IMR-90 (cell line): ENCODE data around the gene TPM3. TPM values are rescaled to one million over a fixed set of nuclear protein-coding genes. Genes with fewer than 3 reads are reported as not detected.

Experiments
- ATAC-seq: fragments of 200-7000 bp; cut with Tn5 transposase; 2 replicates; pipeline ENCODE4 v1.9.1; 2020; ENCODE audit warnings: low read depth, mild to moderate bottlenecking, moderate library complexity
- BruUV-seq: library from RNA; stranded (reverse); fragments of 400-500 nt; replicated peaks from 2 replicates; lab custom pipeline; 2021; lab: Mats Ljungman, UMichigan
- CTCF ChIA-PET: fragments of 300-600 bp; formaldehyde crosslinking; extraction: SDS; loops from one replicate; lab custom pipeline; 2021; ENCODE audit warnings: antibody characterized with exemption; lab: Yijun Ruan, JAX
- POLR2A ChIA-PET: fragments of 300-600 bp; sonication (Branson Sonifier 250); formaldehyde crosslinking; loops from one replicate; lab custom pipeline; 2022; ENCODE audit warnings: antibody characterized with exemption; ENCODE audit not compliant: unreplicated experiment; lab: Charles Lee
- DNase-seq: peaks from one replicate; pipeline ENCODE4 v3.0.0; 2013
- H2AFZ ChIP-seq: replicated peaks from 2 replicates; pipeline ENCODE3; 2013; ENCODE audit warnings: low read length, mild to moderate bottlenecking; ENCODE audit not compliant: poor library complexity
- H2AK5ac ChIP-seq: 2 replicates; pipeline ENCODE4 v1.6.1; 2013; ENCODE audit warnings: low read depth, low read length, inconsistent platforms
- H2AK9ac ChIP-seq: replicated peaks from 2 replicates; pipeline ENCODE3; 2013; ENCODE audit warnings: mild to moderate bottlenecking, low read depth, low read length, moderate library complexity; ENCODE audit not compliant: poor library complexity
- H2BK120ac ChIP-seq: 2 replicates; pipeline ENCODE4 v1.6.1; 2013; ENCODE audit warnings: low read depth, low read length, inconsistent platforms
- H2BK15ac ChIP-seq: 3 replicates; pipeline ENCODE4 v1.6.1; 2013; ENCODE audit warnings: low read depth, low read length, inconsistent platforms
- H2BK20ac ChIP-seq: 2 replicates; pipeline ENCODE4 v1.6.1; 2013; ENCODE audit warnings: low read depth, mild to moderate bottlenecking, inconsistent platforms, low read length, moderate library complexity
- H2BK5ac ChIP-seq: 2 replicates; pipeline ENCODE4 v1.6.1; 2013; ENCODE audit warnings: mild to moderate bottlenecking, low read depth, low read length, inconsistent platforms; ENCODE audit not compliant: poor library complexity, severe bottlenecking
- H3K14ac ChIP-seq: replicated peaks from 2 replicates; pipeline ENCODE4 v1.6.1; 2013; ENCODE audit warnings: low read depth, low read length, inconsistent platforms
- H3K18ac ChIP-seq: 2 replicates; pipeline ENCODE4 v1.6.1; 2013; ENCODE audit warnings: low read depth, low read length, control low read depth
- H3K23ac ChIP-seq: 2 replicates; pipeline ENCODE4 v1.6.1; 2013; ENCODE audit warnings: low read depth, low read length, inconsistent platforms
- H3K27ac ChIP-seq: 2 replicates; pipeline ENCODE4 v1.5.1; 2013; ENCODE audit warnings: mild to moderate bottlenecking, control low read depth, low read length; ENCODE audit not compliant: insufficient read depth
- H3K27me3 ChIP-seq: 2 replicates; pipeline ENCODE4 v1.6.1; 2013; ENCODE audit warnings: low read length; ENCODE audit not compliant: control insufficient read depth, insufficient read depth
- H3K36me3 ChIP-seq: 2 replicates; pipeline ENCODE4 v1.6.1; 2013; ENCODE audit warnings: low read length, mixed read lengths; ENCODE audit not compliant: control insufficient read depth, insufficient read depth
- H3K4ac ChIP-seq: 2 replicates; pipeline ENCODE4 v1.6.1; 2013; ENCODE audit warnings: low read depth, low read length, inconsistent platforms
- H3K4me1 ChIP-seq: 2 replicates; pipeline ENCODE4 v1.6.1; 2013; ENCODE audit warnings: low read length, mixed read lengths; ENCODE audit not compliant: control insufficient read depth, insufficient read depth
- H3K4me2 ChIP-seq: 2 replicates; pipeline ENCODE4 v1.6.1; 2013; ENCODE audit warnings: low read depth, mild to moderate bottlenecking, control low read depth, low read length, moderate library complexity
- H3K4me3 ChIP-seq: 2 replicates; pipeline ENCODE4 v1.5.1; 2013; ENCODE audit warnings: low read depth, mild to moderate bottlenecking, control low read depth, low read length, moderate library complexity; ENCODE audit not compliant: insufficient read depth
- H3K56ac ChIP-seq: 2 replicates; pipeline ENCODE4 v1.6.1; 2013; ENCODE audit warnings: low read length, inconsistent platforms; ENCODE audit not compliant: insufficient read depth; ENCODE audit errors: extremely low read depth
- H3K79me1 ChIP-seq, 2 experiments: 2 replicates each; pipeline ENCODE4 v1.6.1; 2013; ENCODE audit warnings: low read length in 2 of 2, inconsistent platforms in 1 of 2, low read depth in 1 of 2
- H3K9ac ChIP-seq: 2 replicates; pipeline ENCODE4 v1.6.1; 2013; ENCODE audit warnings: low read depth, low read length, control low read depth
- H3K9me1 ChIP-seq: 2 replicates; pipeline ENCODE4 v1.6.1; 2013; ENCODE audit warnings: low read length, inconsistent platforms; ENCODE audit not compliant: insufficient read depth
- H3K9me3 ChIP-seq: 2 replicates; pipeline ENCODE4 v1.6.1; 2013; ENCODE audit warnings: low read length; ENCODE audit not compliant: control insufficient read depth, insufficient read depth
- H4K20me1 ChIP-seq: 2 replicates; pipeline ENCODE4 v1.6.1; 2013; ENCODE audit warnings: low read length, inconsistent platforms; ENCODE audit not compliant: insufficient read depth
- H4K5ac ChIP-seq: 2 replicates; pipeline ENCODE4 v1.6.1; 2013; ENCODE audit warnings: mild to moderate bottlenecking, low read depth, low read length, control low read depth
- H4K8ac ChIP-seq, 2 experiments: 2 replicates each; pipeline ENCODE4 v1.6.1; 2013; ENCODE audit warnings: low read depth in 2 of 2, low read length in 2 of 2, control low read depth in 1 of 2, inconsistent platforms in 1 of 2
- H4K91ac ChIP-seq: 2 replicates; pipeline ENCODE4 v1.6.1; 2013; ENCODE audit warnings: low read depth, low read length, inconsistent platforms; ENCODE audit not compliant: insufficient read depth
- BHLHE40 ChIP-seq: fragments of 150-350 bp; IDR thresholded peaks from 2 replicates; pipeline ENCODE4 v1.6.1; 2016; ENCODE audit warnings: mild to moderate bottlenecking, low read depth, low read length
- CHD1 ChIP-seq: IDR thresholded peaks from 2 replicates; pipeline ENCODE4 v1.6.1; 2012; ENCODE audit warnings: low read depth, low read length, improper control_type of control experiment
- CTCF ChIP-seq: conservative IDR thresholded peaks from 2 replicates; pipeline ENCODE4 v1.5.1; 2012; ENCODE audit warnings: mild to moderate bottlenecking, low read depth, low read length, improper control_type of control experiment
- MAZ ChIP-seq: IDR thresholded peaks from 2 replicates; pipeline ENCODE4 v1.6.1; 2012; ENCODE audit warnings: low read depth, mild to moderate bottlenecking, low read length, improper control_type of control experiment, moderate library complexity, borderline replicate concordance
- POLR2A ChIP-seq: IDR thresholded peaks from 2 replicates; pipeline ENCODE4 v1.6.1; 2012; ENCODE audit warnings: mild to moderate bottlenecking, low read depth, low read length
- RCOR1 ChIP-seq: IDR thresholded peaks from 2 replicates; pipeline ENCODE4 v1.6.1; 2012; ENCODE audit warnings: mild to moderate bottlenecking, low read length, improper control_type of control experiment; ENCODE audit not compliant: insufficient replicate concordance
- SMC3 ChIP-seq: fragments of 150-350 bp; IDR thresholded peaks from 2 replicates; pipeline ENCODE4 v1.6.1; 2016; ENCODE audit warnings: low read depth, mild to moderate bottlenecking, antibody characterized with exemption, low read length, moderate library complexity
- WGBS, 2 experiments: methylation state at CpG; one replicate each; pipeline versions ENCODE4 v1.1.5 to v1.1.7; 2013; ENCODE audit warnings: missing lambda C conversion rate in 2 of 2; ENCODE audit not compliant: insufficient read length in 1 of 2; ENCODE audit errors: extremely low coverage in 2 of 2; 5-methylcytosine and 5-hydroxymethylcytosine counted together
- dilution Hi-C: fragments of 300-500 bp; cut with HindIII; formaldehyde crosslinking; loops from one replicate; pipeline ENCODE4 v1.14.3; 2018; ENCODE audit warnings: low sequenced_read_pairs; ENCODE audit not compliant: unreplicated experiment
- in situ Hi-C: fragments of 300-500 bp; cut with MboI; formaldehyde crosslinking; loops from 3 replicates; pipeline ENCODE4 v1.14.3; 2019; ENCODE audit warnings: low sequenced_read_pairs, inconsistent platforms, mixed read lengths
- intact Hi-C: fragments of 100-400 bp; cut with micrococcal nuclease; formaldehyde crosslinking; loops from 2 replicates; pipeline ENCODE4 v1.10.0; 2022
- polyA plus RNA-seq, 3 experiments: library from polyadenylated mRNA; depleted of rRNA; stranded (reverse); fragments of >200 nt; gene quantifications; 2 replicates each; pipeline ENCODE4 v1.2.3, GENCODE V29; 2012; ENCODE audit warnings: low replicate concordance in 1 of 3
- total RNA-seq: library from RNA; depleted of rRNA; stranded (reverse); fragments of >200 nt; gene quantifications from 2 replicates; pipeline ENCODE4 v1.2.3, GENCODE V29; 2012

TPM3 gene
- total and polyA plus RNA-seq, 2 of the 4 experiments (the other 2 are of a cell fraction) = 438 to 530 TPM

- H3K4me2 ChIP-seq = peak overlapping the region; percentile 58; the same call in 1 of the 2 replicates
- H3K4ac ChIP-seq = no peak overlapping the region
Observed at GRCh38 chr1:154179946-154180687, 11.8 kb downstream of the TPM3 start.

More at GRCh38 chr1:154179946-154180687, 11.8 kb downstream of the TPM3 start:
- H3K9me1 ChIP-seq = peaks cover 18% of the 10 kb centered on the region
- no peak overlapping the region for H2AFZ ChIP-seq
- H3K14ac ChIP-seq = no peak overlapping the region
- no peak overlapping the region for H4K91ac ChIP-seq
- no peak overlapping the region for H3K56ac ChIP-seq
- H3K27ac ChIP-seq = no peak overlapping the region
- no peak overlapping the region for H2BK20ac ChIP-seq
- peaks cover 0 to 35% of the 10 kb centered on the region in 2 experiments; a peak in 2 of 4 replicates for H3K79me1 ChIP-seq
- peaks cover 77% of the 10 kb centered on the region for H4K20me1 ChIP-seq
- H2BK120ac ChIP-seq = no peak overlapping the region
- no peak overlapping the region for H2BK15ac ChIP-seq
- H3K4me1 ChIP-seq = peaks cover 22% of the 10 kb centered on the region
- H3K9ac ChIP-seq = no peak overlapping the region
- H3K27me3 ChIP-seq = no peaks in the 10 kb centered on the region
- H3K9me3 ChIP-seq = no peaks in the 10 kb centered on the region
- ATAC-seq (no peak), DNase-seq (no peak)
- no peak overlapping the region for H3K18ac ChIP-seq
- intact Hi-C loops (no loop called here), dilution Hi-C loops (no loop called here), in situ Hi-C loops (no loop called here)
- no peak overlapping the region for H3K4me3 ChIP-seq
- H3K36me3 ChIP-seq = peaks cover 15% of the 10 kb centered on the region
- H2AK5ac ChIP-seq = no peak overlapping the region
- H2AK9ac ChIP-seq = no peak overlapping the region
- WGBS, 2 experiments = no CpG with 5 or more reads among the region's 3 CpGs
- no peak overlapping the region for H4K8ac ChIP-seq
- ChIA-PET POLR2A (no interaction called here), CTCF (interaction anchor here (0.9 kb wide), 1 partner anchor 146 kb away, joined by 3 read pairs; no protein-coding TSS in a partner anchor)
- no peak overlapping the region for H2BK5ac ChIP-seq
- BruUV-seq = no TSS peak
- no peak overlapping the region for H3K23ac ChIP-seq
- H4K5ac ChIP-seq = no peak overlapping the region
- TF ChIP-seq POLR2A = no peak
- TF ChIP-seq BHLHE40 = no peak
- no peak for TF ChIP-seq CHD1
- TF ChIP-seq RCOR1 = no peak
- TF ChIP-seq CTCF = no peak
- TF ChIP-seq MAZ = no peak
- no peak for TF ChIP-seq SMC3
